Erythroblast (primary cell): ENCODE results near the gene DNAI1.
"Not testable (repeated sequence)": the region's sequence is repeated elsewhere in the genome, so short reads cannot be mapped to it uniquely, and the experiment has no call there.

Source experiments
- DNase-seq, 2 experiments: peaks; one replicate each; lab custom pipeline; 2025; lab: John Stamatoyannopoulos, UW
- GATA1 ChIP-seq: IDR thresholded peaks from 2 replicates; pipeline ENCODE4 v1.6.1; 2011; ENCODE audit warnings: low read depth, mild to moderate bottlenecking, control low read depth, low read length, moderate library complexity
- POLR2A ChIP-seq: IDR thresholded peaks from 2 replicates; pipeline ENCODE4 v1.6.1; 2011; ENCODE audit warnings: mild to moderate bottlenecking, low read length

Gene DNAI1

GRCh38 chr9:34459356-34459755 is 751 bp downstream of the DNAI1 start:
- no peak for DNase-seq
- TF ChIP-seq POLR2A (no peak), GATA1 (no peak)

- no peak for DNase-seq
- no peak for TF ChIP-seq GATA1
- no peak for TF ChIP-seq POLR2A
Observed at GRCh38 chr9:34459941-34460340, 1.3 kb downstream of the DNAI1 start.

GRCh38 chr9:34463098-34463900 is 4.7 kb downstream of the DNAI1 start:
- peak; percentile 30 to 75 for DNase-seq
- TF ChIP-seq GATA1 (no peak), POLR2A (no peak)

- DNase-seq = no peak
- no peak for TF ChIP-seq POLR2A
- TF ChIP-seq GATA1 = no peak
Observed at GRCh38 chr9:34463901-34464232, 5.3 kb downstream of the DNAI1 start.

GRCh38 chr9:34464571-34464970 is 6.0 kb downstream of the DNAI1 start:
- TF ChIP-seq GATA1 (no peak), POLR2A (no peak)
- no peak for DNase-seq

- TF ChIP-seq POLR2A = no peak
- TF ChIP-seq GATA1 = no peak
- no peak for DNase-seq
Observed at GRCh38 chr9:34465468-34465867, 6.9 kb downstream of the DNAI1 start.

GRCh38 chr9:34475097-34475496 is 16.5 kb downstream of the DNAI1 start:
- TF ChIP-seq GATA1 = no peak
- no peak for TF ChIP-seq POLR2A
- DNase-seq = no peak

GRCh38 chr9:34477541-34477940 is 18.9 kb downstream of the DNAI1 start:
- TF ChIP-seq POLR2A = no peak
- no peak for TF ChIP-seq GATA1
- no peak for DNase-seq

- TF ChIP-seq POLR2A = no peak
- no peak for DNase-seq
Observed at GRCh38 chr9:34479431-34479866, 20.8 kb downstream of the DNAI1 start.

GRCh38 chr9:34481620-34482019 is 23.0 kb downstream of the DNAI1 start:
- DNase-seq = not testable (repeated sequence)

GRCh38 chr9:34482746-34483145 is 24.1 kb downstream of the DNAI1 start:
- not testable (repeated sequence) for DNase-seq

- DNase-seq = no peak
- TF ChIP-seq GATA1 (no peak), POLR2A (no peak)
Observed at GRCh38 chr9:34484678-34485077, 26.1 kb downstream of the DNAI1 start.

- TF ChIP-seq GATA1 = no peak
- no peak for TF ChIP-seq POLR2A
- DNase-seq = no peak
Observed at GRCh38 chr9:34485822-34486221, 27.2 kb downstream of the DNAI1 start.

- DNase-seq = no peak
- TF ChIP-seq GATA1 (no peak), POLR2A (no peak)
Observed at GRCh38 chr9:34486572-34486971, 28.0 kb downstream of the DNAI1 start.

- TF ChIP-seq POLR2A (no peak), GATA1 (no peak)
- DNase-seq = no peak
Observed at GRCh38 chr9:34490360-34490759, 31.8 kb downstream of the DNAI1 start.

GRCh38 chr9:34490760-34491159 is 32.2 kb downstream of the DNAI1 start:
- DNase-seq = no peak
- TF ChIP-seq GATA1 = no peak
- TF ChIP-seq POLR2A = no peak
